Keratinocyte (primary cell): ENCODE results near the gene LPAR5. TPM values are rescaled to one million over a fixed set of nuclear protein-coding genes. Genes with fewer than 3 reads are reported as not detected.

Experiments used
- DNase-seq: peaks from one replicate; pipeline ENCODE4 v3.0.0-alpha.2; 2011; ENCODE audit warnings: low read depth, missing footprints, low spot score
- FAIRE-seq: peaks from 2 replicates; lab custom pipeline; 2011; peaks lifted over from hg19 to GRCh38; lab: Jason Lieb, UNC
- H2AFZ ChIP-seq: 2 replicates; pipeline ENCODE4 v1.6.0; 2012; ENCODE audit warnings: low read length, control low read depth, inconsistent platforms; ENCODE audit not compliant: control insufficient read depth
- H3K27ac ChIP-seq: 2 replicates; pipeline ENCODE4 v1.5.1; 2011; ENCODE audit warnings: low read length; ENCODE audit not compliant: control insufficient read depth, insufficient read depth
- H3K27me3 ChIP-seq: 3 replicates; pipeline ENCODE4 v1.6.0; 2011; ENCODE audit warnings: low read length; ENCODE audit not compliant: control insufficient read depth, insufficient read depth; ENCODE audit errors: extremely low read depth
- H3K36me3 ChIP-seq, 2 experiments: 2 replicates in 1 of 2; 3 replicates in 1 of 2; pipeline ENCODE4 v1.5.1; 2011; ENCODE audit warnings: low read length in 2 of 2, mild to moderate bottlenecking in 1 of 2; ENCODE audit not compliant: control insufficient read depth in 2 of 2, insufficient read depth in 2 of 2; ENCODE audit errors: extremely low read depth in 1 of 2
- H3K4me1 ChIP-seq: 3 replicates; pipeline ENCODE4 v1.5.1; 2011; ENCODE audit warnings: low read length; ENCODE audit not compliant: control insufficient read depth, insufficient read depth; ENCODE audit errors: extremely low read depth
- H3K4me2 ChIP-seq: 3 replicates; pipeline ENCODE4 v1.6.0; 2011; ENCODE audit warnings: low read depth, low read length; ENCODE audit not compliant: control insufficient read depth, insufficient read depth; ENCODE audit errors: extremely low read depth
- H3K4me3 ChIP-seq, 3 experiments: fragments of 200-600 bp in 1 of 3; sonication (generic) in 1 of 3; 2 replicates in 2 of 3; 3 replicates in 1 of 3; pipeline ENCODE4 v1.5.1; 2011 to 2016; ENCODE audit warnings: low read length in 3 of 3, mild to moderate bottlenecking in 3 of 3, control low read depth in 2 of 3, inconsistent platforms in 1 of 3, low read depth in 1 of 3, mixed read lengths in 1 of 3, mixed run types in 1 of 3, moderate library complexity in 1 of 3; ENCODE audit not compliant: control insufficient read depth in 2 of 3, insufficient read depth in 2 of 3; ENCODE audit errors: extremely low read depth in 1 of 3
- H3K79me2 ChIP-seq: 2 replicates; pipeline ENCODE4 v1.6.0; 2012; ENCODE audit warnings: low read length; ENCODE audit not compliant: control insufficient read depth, insufficient read depth
- H3K9ac ChIP-seq: 3 replicates; pipeline ENCODE4 v1.6.0; 2011; ENCODE audit warnings: low read length; ENCODE audit not compliant: control insufficient read depth, insufficient read depth; ENCODE audit errors: extremely low read depth
- H3K9me1 ChIP-seq: 3 replicates; pipeline ENCODE4 v1.6.0; 2011; ENCODE audit warnings: low read length; ENCODE audit not compliant: control insufficient read depth, insufficient read depth; ENCODE audit errors: extremely low read depth
- H3K9me3 ChIP-seq: 2 replicates; pipeline ENCODE4 v1.5.1; 2012; ENCODE audit warnings: low read depth, low read length; ENCODE audit not compliant: control insufficient read depth
- H4K20me1 ChIP-seq: 3 replicates; pipeline ENCODE4 v1.6.0; 2011; ENCODE audit warnings: low read length; ENCODE audit not compliant: control insufficient read depth, insufficient read depth; ENCODE audit errors: extremely low read depth
- CTCF ChIP-seq, 3 experiments: IDR thresholded peaks in 1 of 3; conservative IDR thresholded peaks in 1 of 3; optimal IDR thresholded peaks in 1 of 3; 2 replicates in 2 of 3; 3 replicates in 1 of 3; pipeline versions ENCODE3 to v1.5.1; 2011; ENCODE audit warnings: low read length in 3 of 3, mild to moderate bottlenecking in 3 of 3, moderate library complexity in 2 of 3, control low read depth in 1 of 3, inconsistent platforms in 1 of 3; ENCODE audit not compliant: insufficient read depth in 2 of 3; ENCODE audit errors: extremely low read depth in 1 of 3
- EZH2 ChIP-seq: IDR thresholded peaks from one replicate; pipeline ENCODE4 v1.6.1; 2012; ENCODE audit warnings: inconsistent platforms, mild to moderate bottlenecking, low read length, moderate library complexity
- dilution Hi-C: fragments of 300-500 bp; cut with MboI; formaldehyde crosslinking; loops from one replicate; pipeline ENCODE4 v1.7.0; 2020; ENCODE audit warnings: low sequenced_read_pairs; ENCODE audit not compliant: extremely low pct_ligation_motif_present
- polyA plus RNA-seq, 5 experiments: library from polyadenylated mRNA; depleted of rRNA in 3 of 5; stranded (reverse) in 3 of 5; stranded (forward) in 1 of 5; unstranded in 1 of 5; fragments of >200 nt; gene quantifications; 1 replicate in 1 of 5; 2 replicates in 3 of 5; 3 replicates in 1 of 5; pipeline versions ENCODE4 v1.2.1 to v1.2.3, GENCODE V29; 2011 to 2012; ENCODE audit warnings: missing spikeins in 2 of 5, low read depth in 1 of 5, low replicate concordance in 1 of 5

The LPAR5 gene
- polyA plus RNA-seq, 1 donor (not counting 4 experiments of a cell fraction or from before 2014, with no cell fraction given) = 8.3 TPM

GRCh38 chr12:6639151-6639801, 3.5 kb upstream of the LPAR5 start:
- DNase-seq = no peak
- dilution Hi-C loops = no loop called here
- Histone ChIP-seq H3K9me1 (no peaks in the 10 kb centered on the region), H3K4me2 (no peak overlapping the region), H3K36me3 (no peaks in the 10 kb centered on the region), H4K20me1 (no peaks in the 10 kb centered on the region), H3K9me3 (peaks cover 8% of the 10 kb centered on the region), H3K4me3 (no peak overlapping the region), H3K27me3 (no peaks in the 10 kb centered on the region), H3K9ac (no peak overlapping the region), H3K27ac (no peak overlapping the region), H2AFZ (no peak overlapping the region), H3K79me2 (peaks cover 6% of the 10 kb centered on the region), H3K4me1 (peaks cover 16% of the 10 kb centered on the region)
- TF ChIP-seq CTCF (optimal IDR thresholded peaks at IDR 0.05 in 1 of 3, IDR thresholded peaks at IDR 0.05 in 1 of 3, conservative IDR thresholded peaks at IDR 0.05 in 1 of 3; ENCODE audit: extremely low read depth in 1 of 3, insufficient read depth in 2 of 3, low read length in 3 of 3) (no peak), EZH2 (no peak)
- FAIRE-seq = no peak

DNA sequence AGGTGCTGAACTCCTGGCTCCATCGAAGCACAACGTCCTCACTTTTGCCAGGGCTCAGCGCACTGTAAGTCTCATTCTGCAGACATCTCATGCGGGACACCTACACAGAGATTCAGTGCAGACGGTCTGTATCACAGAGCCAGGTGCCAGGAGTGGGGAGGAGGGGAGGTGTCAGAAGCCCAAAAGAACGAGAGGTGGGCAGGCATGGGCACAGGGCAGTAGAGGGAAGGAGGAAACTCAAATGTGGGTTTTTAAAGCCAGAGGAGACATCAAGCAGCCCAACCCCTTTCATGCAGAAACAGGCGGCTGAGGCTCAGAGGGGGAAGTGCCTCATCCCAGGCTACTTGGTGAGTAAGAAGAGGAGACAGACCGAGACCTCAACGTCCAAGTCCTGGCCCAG, 2.5 kb upstream of the LPAR5 start:
- H3K9ac ChIP-seq = no peak overlapping the region
- peaks cover 6% of the 10 kb centered on the region for H3K79me2 ChIP-seq
- peaks cover 21% of the 10 kb centered on the region for H3K4me1 ChIP-seq
- no peak overlapping the region for H3K4me2 ChIP-seq
- TF ChIP-seq CTCF (optimal IDR thresholded peaks at IDR 0.05 in 1 of 3, IDR thresholded peaks at IDR 0.05 in 1 of 3, conservative IDR thresholded peaks at IDR 0.05 in 1 of 3; ENCODE audit: extremely low read depth in 1 of 3, insufficient read depth in 2 of 3, low read length in 3 of 3) (no peak), EZH2 (no peak)
- dilution Hi-C loops = no loop called here
- no peaks in the 10 kb centered on the region for H3K9me1 ChIP-seq
- H3K9me3 ChIP-seq = peaks cover 1% of the 10 kb centered on the region
- no peak overlapping the region for H3K4me3 ChIP-seq
- H2AFZ ChIP-seq = no peak overlapping the region
- DNase-seq (no peak), FAIRE-seq (no peak)
- no peaks in the 10 kb centered on the region for H3K27me3 ChIP-seq
- H3K27ac ChIP-seq = no peak overlapping the region
- no peaks in the 10 kb centered on the region for H4K20me1 ChIP-seq
- H3K36me3 ChIP-seq = no peaks in the 10 kb centered on the region
